Measurements from ENCODE around the gene RPS18.

- peak in 2 of 3 experiments; percentile 13 to 24 for TF ChIP-seq CTCF (IDR thresholded peaks at IDR 0.05)
- peak in 1 of 2 donors; percentile 71 for TF ChIP-seq POLR2A (IDR thresholded peaks at IDR 0.05)
- TF ChIP-seq POLR2AphosphoS5 (IDR thresholded peaks at IDR 0.05; ENCODE audit: insufficient read depth in 1 of 2, low read depth in 1 of 2): peak; percentile 90 to 92
These were observed 22.7 kb upstream of the RPS18 start for GRCh38 chr6:33248932-33249731.

All from vagina (tissue), 2 donors.